ENCODE data around the gene PPM1B. TPM values are rescaled to one million over a fixed set of nuclear protein-coding genes. Genes with fewer than 3 reads are reported as not detected.
A peak's percentile ranks its signal among the peaks of the same experiment; 100 is the strongest.

PPM1B gene
- total and polyA plus RNA-seq, 9 of the 15 experiments (the other 6 are each of a cell fraction or from before 2014, with no cell fraction given), result 8.9 to 44.0 (median 28.6) TPM

- TF ChIP-seq ZNF609 (CRISPR knock-in tag; IDR thresholded peaks at IDR 0.05; ENCODE audit: borderline replicate concordance), result no peak
- TF ChIP-seq EP400 (IDR thresholded peaks at IDR 0.05), result no peak
- TF ChIP-seq BACH1 (tag; IDR thresholded peaks at IDR 0.05), result no peak
- TF ChIP-seq PRPF4 (IDR thresholded peaks at IDR 0.05; ENCODE audit: insufficient read depth, low read depth, low read length, poor library complexity, severe bottlenecking), result no peak
- TF ChIP-seq XRCC5 (IDR thresholded peaks at IDR 0.05; ENCODE audit: low read depth, low read length), result no peak
- 0 out of 2 replicates have a peak, but pooled peaks have one; percentile 12 for TF ChIP-seq DEAF1 (CRISPR knock-in tag; IDR thresholded peaks at IDR 0.05)
- TF ChIP-seq NFE2 (IDR thresholded peaks at IDR 0.05; ENCODE audit: low read depth), result no peak
- no peak for TF ChIP-seq TARDBP (IDR thresholded peaks at IDR 0.05)
- TF ChIP-seq ZNF316 (IDR thresholded peaks at IDR 0.05), result no peak
- peak; percentile 40 to 50 for TF ChIP-seq RAD21 (CRISPR knock-in tag; conservative IDR thresholded peaks at IDR 0.05 in 1 of 2, IDR thresholded peaks at IDR 0.05 in 1 of 2)
- TF ChIP-seq SMARCA5 (IDR thresholded peaks at IDR 0.05), result no peak
- peak; percentile 53 for TF ChIP-seq ZNF384 (IDR thresholded peaks at IDR 0.05; ENCODE audit: low read depth, low read length)
- TF ChIP-seq CBX8 (IDR thresholded peaks at IDR 0.05; ENCODE audit: borderline replicate concordance, extremely low read depth, low read depth, low read length, poor library complexity, severe bottlenecking), result no peak
- no peak for TF ChIP-seq CCAR2 (IDR thresholded peaks at IDR 0.05; ENCODE audit: low read depth, low read length)
- 0 out of 2 replicates have a peak, but pooled peaks have one; percentile 10 for TF ChIP-seq SMC3 (conservative IDR thresholded peaks at IDR 0.05; ENCODE audit: insufficient read depth, low read depth, low read length)
- no peak for TF ChIP-seq KDM2B (CRISPR knock-in tag; IDR thresholded peaks at IDR 0.05)
- TF ChIP-seq SPI1 (IDR thresholded peaks at IDR 0.05; ENCODE audit: borderline replicate concordance, low read depth, low read length), result no peak
These were observed 75.6 kb downstream of the PPM1B start (continued) for GRCh38 chr2:44244135-44244871.

Measured in K562 (cell line).